Measurements from ENCODE around the gene ATP2B3.

Gene ATP2B3

GRCh38 chrX:153539171-153539978 lies 21.9 kb downstream of the ATP2B3 start:
- DNase-seq = no peak

- no peak for DNase-seq
Measured at GRCh38 chrX:153539979-153540358, 22.5 kb downstream of the ATP2B3 start.

GRCh38 chrX:153544727-153545126 lies 27.3 kb downstream of the ATP2B3 start:
- DNase-seq = no peak

DNA sequence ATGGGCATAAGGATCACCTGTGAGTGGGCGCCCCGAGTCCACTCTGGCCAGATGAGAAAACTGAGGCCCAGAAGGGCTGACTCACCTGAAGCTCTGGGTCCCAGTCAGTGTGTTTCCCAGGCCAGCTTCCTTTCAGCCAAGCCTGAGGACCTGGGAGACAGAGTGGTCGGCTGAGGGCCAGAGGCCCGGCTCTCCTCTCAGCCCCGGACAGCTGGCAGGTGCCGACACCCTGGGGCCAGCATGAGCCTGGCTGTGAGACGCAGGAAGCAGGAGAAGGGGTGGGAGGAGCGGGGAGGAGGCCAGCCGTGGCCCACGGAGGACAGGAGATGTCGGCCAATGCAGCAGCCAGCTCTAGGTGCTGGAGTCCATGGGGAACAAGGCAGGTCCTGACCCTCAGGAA lies 28.9 kb downstream of the ATP2B3 start:
- DNase-seq = no peak

DNA sequence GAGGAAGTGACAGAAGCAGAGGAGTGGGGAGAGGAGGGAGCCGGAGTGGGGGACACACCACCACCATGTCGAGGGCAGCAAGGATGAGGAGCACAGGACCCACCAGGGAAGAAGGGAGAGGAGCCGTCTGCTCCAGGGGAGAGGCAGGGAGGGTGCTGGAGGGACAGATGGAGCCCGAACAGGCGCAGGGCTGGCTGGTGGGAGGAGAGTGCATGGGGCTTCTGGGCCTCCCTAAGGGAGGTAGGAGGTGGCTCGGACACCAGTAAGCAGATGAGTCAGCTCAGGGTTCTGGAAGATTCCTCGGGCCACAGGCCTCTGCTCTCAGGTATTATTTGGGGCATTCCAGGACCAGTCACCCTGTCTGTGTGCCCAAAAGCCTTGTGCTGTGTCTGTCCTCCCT lies 29.8 kb downstream of the ATP2B3 start:
- no peak for DNase-seq

DNA sequence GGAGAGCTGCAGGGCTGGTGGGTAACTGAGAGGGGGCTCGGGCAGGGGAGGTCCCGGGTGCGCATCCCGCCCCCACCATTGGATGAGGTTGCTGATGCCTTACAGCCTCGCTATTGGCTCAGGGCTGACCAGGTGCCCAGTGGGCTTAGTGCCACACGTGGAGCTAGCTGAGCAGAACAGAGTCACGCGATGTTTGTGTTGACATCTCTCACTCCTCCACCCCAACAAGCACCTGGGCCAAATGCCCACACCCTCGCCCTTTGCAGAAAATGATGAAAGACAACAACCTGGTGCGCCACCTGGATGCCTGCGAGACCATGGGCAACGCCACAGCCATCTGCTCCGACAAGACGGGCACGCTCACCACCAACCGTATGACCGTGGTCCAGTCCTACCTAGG lies 31.8 kb downstream of the ATP2B3 start:
- DNase-seq = no peak

DNA sequence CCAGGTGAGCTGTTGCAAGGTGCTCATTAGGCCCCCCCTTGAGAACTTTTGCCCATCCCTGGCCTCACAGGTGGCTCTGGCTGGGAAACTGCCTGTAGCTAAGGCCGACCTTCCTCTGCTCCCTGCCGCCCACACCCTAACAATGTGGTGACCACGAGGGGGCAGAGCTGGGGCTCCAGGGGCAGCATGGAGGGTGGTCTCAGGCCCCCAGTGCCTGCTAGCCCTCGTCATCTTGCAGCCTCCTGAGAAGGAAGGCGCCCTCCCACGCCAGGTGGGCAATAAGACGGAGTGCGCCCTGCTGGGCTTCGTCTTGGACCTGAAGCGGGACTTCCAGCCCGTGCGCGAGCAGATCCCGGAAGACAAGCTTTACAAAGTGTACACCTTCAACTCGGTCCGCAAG lies 32.4 kb downstream of the ATP2B3 start:
- no peak for DNase-seq

GRCh38 chrX:153551135-153551534 lies 33.7 kb downstream of the ATP2B3 start:
- no peak for DNase-seq

GRCh38 chrX:153554519-153555167 lies 37.2 kb downstream of the ATP2B3 start:
- DNase-seq = no peak

- DNase-seq = no peak
Measured at GRCh38 chrX:153556767-153557166, 39.3 kb downstream of the ATP2B3 start.

DNA sequence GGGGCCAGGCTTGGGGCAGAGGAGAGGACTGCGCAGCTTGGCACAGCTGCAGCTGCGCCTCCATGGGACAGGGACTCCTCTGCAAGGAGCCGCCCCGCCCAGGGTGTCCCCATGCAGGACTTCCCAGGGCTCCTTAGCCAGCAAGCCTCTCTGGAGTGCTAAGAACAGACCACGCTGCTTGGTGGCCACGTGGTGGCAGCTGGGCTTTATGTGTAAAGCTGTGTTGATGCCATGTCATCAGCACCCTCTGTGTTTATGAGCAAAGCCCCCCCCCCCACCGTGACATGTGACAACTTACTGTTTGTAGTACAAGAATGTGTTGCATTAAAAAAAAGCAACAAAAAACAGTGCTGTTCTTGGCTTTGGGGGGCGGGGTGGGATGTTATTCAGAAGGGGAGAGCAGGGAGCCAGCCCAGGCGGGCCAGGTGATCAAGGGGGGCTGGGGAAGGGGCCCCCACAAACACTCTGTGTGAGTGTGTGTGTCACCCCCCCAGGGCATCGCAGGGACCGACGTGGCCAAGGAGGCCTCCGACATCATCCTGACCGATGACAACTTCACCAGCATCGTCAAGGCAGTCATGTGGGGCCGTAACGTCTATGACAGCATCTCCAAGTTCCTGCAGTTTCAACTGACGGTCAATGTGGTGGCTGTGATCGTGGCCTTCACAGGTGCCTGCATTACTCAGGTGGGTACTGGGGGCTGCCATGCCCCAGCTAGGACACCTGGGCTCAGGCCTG lies 40.3 kb downstream of the ATP2B3 start:
- no peak for DNase-seq

DNA sequence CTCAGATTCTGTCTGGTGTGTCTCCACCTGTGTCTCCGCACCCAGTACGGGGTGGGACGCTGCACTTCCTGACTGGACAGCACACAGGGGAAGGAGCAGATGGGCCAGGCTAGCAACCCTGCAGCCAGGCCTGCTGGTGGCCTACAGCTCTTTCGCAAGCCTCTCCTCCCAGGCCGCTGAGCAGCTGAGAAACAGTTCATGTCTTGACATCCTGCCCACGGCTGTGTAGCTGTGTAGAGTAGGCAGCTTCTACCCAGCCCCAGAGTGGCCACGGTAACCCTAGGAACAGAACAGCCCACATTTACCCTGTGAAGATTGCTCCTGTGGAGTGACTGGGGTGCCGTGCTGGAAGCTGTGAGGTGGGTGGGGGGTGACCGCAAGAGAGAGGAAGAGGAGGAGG lies 42.6 kb downstream of the ATP2B3 start:
- DNase-seq = no peak

GRCh38 chrX:153560466-153560865 lies 43.0 kb downstream of the ATP2B3 start:
- DNase-seq = no peak

GRCh38 chrX:153561337-153561736 lies 43.9 kb downstream of the ATP2B3 start:
- DNase-seq = no peak

DNA sequence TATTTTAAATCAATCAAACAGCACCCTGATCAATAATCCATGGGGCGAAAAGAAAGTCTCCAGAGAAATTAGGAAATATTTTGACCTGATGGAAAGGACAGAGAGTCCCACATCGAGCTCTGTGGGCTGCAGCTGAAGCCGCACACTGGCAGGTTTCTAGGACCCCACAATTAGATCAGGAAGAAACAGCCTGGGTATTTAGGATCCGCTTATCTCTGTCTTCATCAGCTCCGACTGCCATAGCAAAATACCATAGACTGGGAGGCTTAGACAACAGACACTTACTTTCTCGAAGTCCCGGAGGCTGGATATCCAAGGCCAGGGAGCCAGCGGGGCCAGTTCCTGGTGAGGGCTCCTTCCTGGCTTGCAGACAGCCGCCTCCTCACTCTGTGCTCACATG lies 45.1 kb downstream of the ATP2B3 start:
- DNase-seq = no peak

DNA sequence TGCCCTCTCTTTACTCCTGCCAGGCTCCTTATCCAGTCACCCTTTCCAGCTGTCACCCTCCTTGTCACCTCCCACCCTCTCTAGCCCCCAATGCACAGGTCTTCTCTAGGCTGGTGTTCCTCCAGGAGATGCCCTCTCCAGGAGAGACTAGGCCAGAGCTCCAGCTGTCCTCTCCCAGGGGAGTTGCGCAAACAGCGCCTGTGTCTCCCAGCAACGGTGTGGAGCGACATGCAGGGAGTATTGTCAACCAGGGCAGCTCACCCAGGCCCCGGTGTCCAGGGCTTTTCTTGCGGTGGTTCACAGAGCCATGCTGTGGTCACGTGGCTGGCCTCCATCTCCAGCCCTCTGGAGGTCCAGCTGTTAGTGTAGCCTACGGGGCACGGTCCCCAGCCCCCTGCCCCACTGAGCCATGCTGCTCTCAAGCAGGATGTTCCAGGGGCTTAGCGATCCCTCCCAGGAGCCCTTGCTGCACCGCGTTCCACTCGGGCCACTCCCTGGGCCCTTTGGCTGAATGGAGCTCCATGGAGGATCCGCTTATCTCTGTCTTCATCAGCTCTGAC lies 46.7 kb downstream of the ATP2B3 start:
- DNase-seq = no peak

GRCh38 chrX:153565996-153566580 lies 48.6 kb downstream of the ATP2B3 start:
- DNase-seq = no peak

- no peak for DNase-seq
Measured at GRCh38 chrX:153568451-153569011, 51.1 kb downstream of the ATP2B3 start.

DNA sequence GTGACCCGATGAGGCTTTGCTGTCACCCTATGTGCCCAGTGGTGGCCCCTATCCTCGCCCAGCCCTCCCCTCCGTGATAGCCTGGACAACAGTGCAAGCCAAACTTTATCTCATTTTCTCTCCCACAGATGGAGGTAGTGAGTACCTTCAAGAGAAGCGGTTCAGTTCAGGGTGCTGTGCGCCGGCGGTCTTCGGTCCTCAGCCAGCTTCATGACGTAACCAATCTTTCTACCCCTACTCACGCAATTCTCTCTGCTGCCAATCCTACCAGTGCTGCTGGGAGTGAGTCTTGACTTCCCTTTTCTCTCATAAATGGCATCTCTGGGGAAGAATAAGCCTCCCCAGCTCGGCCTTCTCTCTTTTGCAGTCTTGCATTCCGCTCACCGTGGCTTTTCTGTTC lies 52.0 kb downstream of the ATP2B3 start:
- no peak for DNase-seq

DNA sequence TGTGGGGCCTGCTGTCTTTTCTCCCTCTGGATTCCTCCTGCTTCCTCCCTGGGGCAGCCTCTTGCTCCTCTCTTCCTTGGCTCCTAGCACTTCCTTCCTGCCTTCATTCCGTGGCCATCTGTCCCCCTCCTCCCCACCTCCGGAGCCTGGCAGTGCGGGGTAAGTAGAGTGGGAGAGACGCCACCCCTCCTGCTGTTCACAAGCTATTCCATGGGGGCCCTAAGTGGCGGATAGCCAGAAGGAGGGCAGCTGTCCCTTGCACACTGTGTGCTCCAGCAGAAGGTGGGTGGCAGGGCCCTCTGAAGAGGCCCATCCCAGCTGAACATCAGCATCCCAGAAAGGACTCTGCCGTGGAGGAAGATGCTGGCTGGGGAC lies 54.1 kb downstream of the ATP2B3 start:
- no peak for DNase-seq

DNA sequence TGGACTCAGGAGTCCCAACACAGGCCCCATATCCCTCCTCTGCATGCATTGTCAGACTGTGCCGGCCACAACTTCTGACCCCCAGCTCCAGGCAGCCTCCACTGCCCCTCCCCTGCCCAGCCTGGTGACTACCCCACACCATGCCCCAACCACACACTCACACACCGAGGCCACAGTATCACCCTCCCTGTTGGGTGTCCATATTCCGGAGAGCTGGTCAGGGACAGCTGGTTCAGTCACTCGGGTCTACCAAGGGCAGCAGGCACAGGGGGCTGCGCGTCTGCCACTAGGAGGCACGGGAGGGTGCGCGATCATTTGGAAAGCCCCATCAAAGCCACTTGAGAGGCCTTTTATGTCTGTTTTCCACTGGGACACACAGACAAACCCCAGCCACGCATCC lies 55.2 kb downstream of the ATP2B3 start:
- no peak for DNase-seq

- no peak for DNase-seq
Measured at GRCh38 chrX:153573984-153574383, 56.5 kb downstream of the ATP2B3 start.

- no peak for DNase-seq
Measured at GRCh38 chrX:153576239-153576870, 58.9 kb downstream of the ATP2B3 start.
